HL-60/S4 treated with retinoic acid at 250 ng/mL for 4 days and 3 days (cell line): ENCODE measurements around the gene SEC16A.
"Not testable (repeated sequence)": the region's sequence is repeated elsewhere in the genome, so short reads cannot be mapped to it uniquely, and the experiment has no call there.

Experiments
- in situ Hi-C: fragments of 300-500 bp; cut with MboI; formaldehyde crosslinking; loops from 2 replicates; pipeline ENCODE4 v1.7.0; 2022; ENCODE audit warnings: low sequenced_read_pairs

Gene SEC16A

GRCh38 chr9:136425367-136425766 lies 57.5 kb downstream of the SEC16A start:
- in situ Hi-C loops: not testable (repeated sequence)

DNA sequence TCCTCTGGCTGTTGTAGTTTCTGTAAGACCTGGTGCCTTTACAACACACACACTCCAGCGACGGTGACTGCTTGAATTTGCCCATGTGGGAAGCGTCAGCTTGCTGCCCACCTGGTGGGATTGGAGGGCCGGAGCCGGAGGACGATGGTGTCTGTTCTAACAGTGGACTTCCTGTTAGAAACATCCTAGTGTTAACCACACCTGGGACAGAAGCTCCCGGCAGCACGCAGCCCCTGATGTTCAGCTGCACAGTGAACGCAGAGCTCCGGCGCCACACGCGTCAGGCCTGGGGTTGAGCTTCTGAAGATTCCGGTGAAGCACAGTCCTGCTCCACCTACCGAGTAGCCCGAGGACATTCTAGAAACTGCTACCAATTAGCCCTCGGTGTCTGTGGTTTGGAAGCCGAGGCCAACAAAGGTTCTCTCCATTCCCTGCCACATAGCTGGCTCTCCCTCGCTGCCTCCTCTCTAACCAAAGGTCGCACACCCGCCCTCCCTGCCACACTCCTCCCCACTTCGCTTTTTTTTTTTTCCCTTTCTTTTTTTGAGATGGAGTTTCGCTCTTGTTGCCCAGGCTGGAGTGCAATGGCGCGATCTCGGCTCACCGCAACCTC lies 58.0 kb downstream of the SEC16A start:
- in situ Hi-C loops: no loop called here

- in situ Hi-C loops: no loop called here
Observed at GRCh38 chr9:136423432-136424146, 59.3 kb downstream of the SEC16A start.

GRCh38 chr9:136422876-136423275 lies 60.0 kb downstream of the SEC16A start:
- in situ Hi-C loops: no loop called here

DNA sequence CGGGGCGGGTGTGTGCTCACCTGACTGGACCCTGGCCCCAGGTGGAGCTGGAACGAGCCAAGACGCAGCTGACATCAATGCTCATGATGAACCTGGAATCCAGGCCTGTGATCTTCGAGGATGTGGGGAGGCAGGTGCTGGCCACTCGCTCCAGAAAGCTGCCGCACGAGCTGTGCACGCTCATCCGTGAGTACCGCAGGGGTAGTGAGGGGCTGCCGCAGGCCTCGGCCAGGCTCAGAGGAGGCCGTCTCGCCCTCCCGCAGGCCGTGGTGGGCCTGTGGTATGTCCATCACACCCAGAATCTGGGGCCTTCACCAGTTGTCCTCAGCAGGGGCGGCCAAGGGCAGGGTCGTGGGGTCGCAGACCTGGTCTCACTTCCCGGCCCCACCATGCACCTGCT lies 61.0 kb downstream of the SEC16A start:
- in situ Hi-C loops: no loop called here

GRCh38 chr9:136419092-136419420 lies 63.8 kb downstream of the SEC16A start:
- in situ Hi-C loops: no loop called here

GRCh38 chr9:136418182-136419091 lies 64.4 kb downstream of the SEC16A start:
- in situ Hi-C loops: no loop called here

DNA sequence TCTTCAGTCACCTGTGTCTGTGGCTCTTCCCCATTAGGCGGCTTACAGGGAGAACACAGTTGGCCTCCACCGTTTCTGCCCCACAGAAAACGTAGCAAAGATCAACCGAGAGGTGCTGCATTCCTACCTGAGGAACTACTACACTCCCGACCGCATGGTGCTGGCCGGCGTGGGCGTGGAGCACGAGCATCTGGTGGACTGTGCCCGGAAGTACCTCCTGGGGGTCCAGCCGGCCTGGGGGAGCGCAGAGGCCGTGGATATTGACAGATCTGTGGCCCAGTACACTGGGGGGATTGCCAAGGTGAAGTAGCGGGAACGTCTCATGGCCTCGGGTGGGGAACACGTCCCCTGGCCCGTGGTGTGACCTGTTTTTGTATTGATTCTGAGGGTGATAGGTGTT lies 65.9 kb downstream of the SEC16A start:
- in situ Hi-C loops: no loop called here

DNA sequence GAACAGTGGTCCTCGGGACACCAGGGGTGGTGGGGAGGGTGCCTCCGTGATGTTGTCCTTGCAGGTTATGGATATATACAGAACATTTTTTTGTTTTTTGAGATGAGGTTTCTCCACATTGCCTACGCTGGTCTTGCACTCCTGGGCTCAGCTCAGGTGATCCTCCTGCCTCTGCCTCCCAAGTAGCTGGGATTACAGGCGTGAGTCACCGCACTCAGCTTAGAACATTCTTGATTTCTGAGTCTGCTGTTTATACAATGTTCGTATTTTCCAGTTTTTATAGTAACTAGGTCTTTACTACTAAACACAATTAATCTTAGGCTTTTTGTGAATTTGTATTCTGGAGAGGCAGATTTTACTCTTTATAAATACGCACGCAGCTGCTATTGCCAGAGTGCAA lies 66.4 kb downstream of the SEC16A start:
- in situ Hi-C loops: no loop called here

DNA sequence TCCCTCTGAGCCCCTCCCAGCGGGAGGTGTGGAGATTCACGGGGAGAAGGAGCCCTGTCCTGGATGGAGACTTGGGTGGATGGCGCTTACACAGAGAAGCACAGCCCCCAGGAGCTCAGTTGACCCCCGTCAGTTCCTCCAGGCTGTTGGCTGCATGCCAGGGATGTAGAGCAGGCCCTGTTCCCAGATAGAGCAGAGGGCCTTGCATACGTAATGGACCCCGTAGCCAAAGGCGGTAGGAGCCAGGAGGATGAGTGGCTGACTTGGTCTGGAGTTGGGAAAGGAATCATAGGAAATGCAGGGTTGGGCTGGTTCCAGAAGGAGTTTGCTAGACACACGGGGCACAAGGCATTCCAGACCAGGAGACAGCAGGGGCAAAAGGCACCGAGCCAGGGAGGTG lies 69.9 kb downstream of the SEC16A start:
- in situ Hi-C loops: no loop called here

GRCh38 chr9:136411378-136411777 lies 71.5 kb downstream of the SEC16A start:
- in situ Hi-C loops: no loop called here

DNA sequence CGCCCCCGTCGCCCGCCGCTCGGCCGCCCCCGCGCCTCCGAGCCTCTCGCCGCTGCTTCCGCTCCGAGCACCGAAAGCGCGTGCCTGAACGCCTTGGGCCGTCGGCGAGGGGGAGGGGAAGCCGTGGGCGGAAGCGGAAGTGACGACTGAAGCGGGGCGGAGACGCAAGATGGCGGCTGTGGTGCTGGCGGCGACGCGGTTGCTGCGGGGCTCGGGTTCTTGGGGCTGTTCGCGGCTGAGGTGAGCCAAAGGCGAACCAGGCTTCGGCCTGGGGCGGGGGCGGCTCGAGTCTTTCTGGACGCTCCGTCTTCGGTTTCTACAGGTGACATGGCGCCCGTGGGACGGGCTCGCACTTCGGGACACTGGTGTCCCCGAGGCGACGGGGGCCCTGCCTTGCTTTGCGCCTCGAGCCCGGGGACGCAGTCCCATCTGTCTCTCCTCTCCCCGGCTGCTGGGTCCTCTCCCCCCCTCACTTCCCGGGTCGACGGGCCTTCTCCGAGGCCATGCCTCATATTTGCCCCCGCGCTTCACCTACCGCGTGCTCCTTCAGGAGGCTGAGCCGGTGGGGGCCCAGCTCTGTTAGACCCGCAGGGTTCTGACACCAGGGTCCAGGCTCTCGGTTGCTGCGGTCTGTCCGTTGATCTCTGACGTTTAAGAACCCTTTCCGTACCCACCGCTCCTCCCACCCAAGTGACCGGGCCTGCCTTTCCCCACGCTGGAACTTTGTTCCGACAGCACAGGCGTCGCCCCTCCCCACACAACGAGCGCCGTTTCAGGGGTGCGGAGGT lies 72.1 kb downstream of the SEC16A start, which contains the start of the genes ENTR1 and PMPCA:
ENTR1 (minus strand) TSS at position 115 of the 788 bp plus-strand sequence. CDS start 217 bp downstream, outside the sequence.
PMPCA (plus strand) TSS at position 159 of the 788 bp plus-strand sequence; CDS start at position 170, 11 bp downstream.
- in situ Hi-C loops: no loop called here

GRCh38 chr9:136409557-136410455 lies 73.0 kb downstream of the SEC16A start:
- in situ Hi-C loops: no loop called here

GRCh38 chr9:136407911-136408310 lies 74.9 kb downstream of the SEC16A start:
- in situ Hi-C loops: no loop called here

- in situ Hi-C loops: not testable (repeated sequence)
Observed at GRCh38 chr9:136407061-136407460, 75.8 kb downstream of the SEC16A start.

DNA sequence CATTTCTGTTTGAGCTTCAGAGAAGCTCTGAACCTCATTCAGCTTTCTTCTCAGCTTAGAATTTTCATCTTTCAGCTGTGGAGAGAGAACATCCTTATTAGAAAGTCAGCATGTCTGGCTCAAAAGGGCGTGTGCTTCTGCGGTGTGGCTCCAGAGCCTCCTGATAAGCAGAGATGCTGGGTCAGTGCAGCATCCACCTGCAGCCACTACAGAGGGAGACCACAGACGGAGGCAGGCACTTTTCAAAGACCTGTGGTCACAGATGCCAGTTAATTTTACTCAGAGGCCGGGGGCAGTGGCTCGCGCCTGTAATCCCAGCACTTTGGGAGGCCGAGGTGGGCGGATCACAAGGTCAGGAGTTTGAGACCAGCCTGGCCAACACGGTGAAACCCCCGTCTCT lies 76.9 kb downstream of the SEC16A start:
- in situ Hi-C loops: not testable (repeated sequence)

DNA sequence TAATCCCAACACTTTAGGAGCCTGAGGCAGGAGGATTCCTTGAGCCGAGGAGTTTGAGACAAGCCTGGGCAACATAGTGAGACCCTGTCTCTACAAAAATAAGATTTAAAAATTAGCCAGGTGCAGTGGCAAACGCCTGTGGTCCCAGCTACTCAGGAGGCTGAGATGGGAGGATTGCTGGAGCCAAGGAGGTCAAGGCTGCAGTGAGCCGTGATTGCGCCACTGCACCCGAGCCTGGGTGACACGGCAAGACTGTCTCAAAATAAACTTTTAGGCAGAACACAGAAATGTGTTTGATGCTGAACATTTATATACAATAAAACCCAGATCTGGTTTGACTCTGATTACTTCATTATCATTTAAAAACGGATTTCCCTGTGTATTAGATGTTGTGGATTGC lies 77.4 kb downstream of the SEC16A start:
- in situ Hi-C loops: no loop called here

- in situ Hi-C loops: no loop called here
Observed at GRCh38 chr9:136404801-136405136, 78.1 kb downstream of the SEC16A start.

GRCh38 chr9:136403915-136404800 lies 78.7 kb downstream of the SEC16A start:
- in situ Hi-C loops: no loop called here
